ENCODE measurements around the gene CDH10. TPM values are rescaled to one million over a fixed set of nuclear protein-coding genes. Genes with fewer than 3 reads are reported as not detected.

CDH10 gene
- total and polyA plus RNA-seq, 2 donors (not counting 3 experiments of a cell fraction or from before 2014, with no cell fraction given): 0.07 TPM; not detected in 1

GRCh38 chr5:24691074-24691473, 46.3 kb upstream of the CDH10 start:
- DNase-seq (ENCODE audit: low read depth, low spot score): no peak
- H3K9me3 ChIP-seq (replicated peaks; ENCODE audit: control insufficient read depth, insufficient read depth, low read length): peaks cover 6% of the 10 kb centered on the region
- intact Hi-C loops (cut with micrococcal nuclease): no loop called here
- TF ChIP-seq GATA2 (IDR thresholded peaks at IDR 0.05; ENCODE audit: insufficient read depth, insufficient read length, low read depth, low read length): no peak
- TF ChIP-seq FOS (IDR thresholded peaks at IDR 0.05; ENCODE audit: borderline replicate concordance, insufficient read depth, low read length): no peak
- TF ChIP-seq POLR2AphosphoS5 (IDR thresholded peaks at IDR 0.05; ENCODE audit: insufficient read depth, low read depth, low read length): no peak
- TF ChIP-seq MYC (IDR thresholded peaks at IDR 0.05; ENCODE audit: low read depth, low read length): no peak
- TF ChIP-seq POLR2A (IDR thresholded peaks at IDR 0.05; ENCODE audit: low read depth, low read length): no peak
- TF ChIP-seq CTCF (IDR thresholded peaks at IDR 0.05; ENCODE audit: extremely low read depth in 1 of 2, insufficient read depth in 1 of 2, low read depth in 1 of 2, low read length in 2 of 2): no peak
- POLR2A ChIA-PET: no interaction called here
- H4K20me1 ChIP-seq (replicated peaks; ENCODE audit: control insufficient read depth, extremely low read depth, insufficient read depth, low read length): no peaks in the 10 kb centered on the region
- H3K4me3 ChIP-seq (replicated peaks in 1 of 3; ENCODE audit: insufficient read depth in 1 of 3, low read depth in 1 of 3, low read length in 3 of 3): no peak overlapping the region
- H3K4me1 ChIP-seq (ENCODE audit: control insufficient read depth, extremely low read depth, insufficient read depth, low read length): no peaks in the 10 kb centered on the region
- H3K4me2 ChIP-seq (ENCODE audit: insufficient read depth, low read length): no peak overlapping the region
- no peak overlapping the region for H3K9ac ChIP-seq (replicated peaks; ENCODE audit: extremely low read depth, insufficient read depth, low read length)
- no peaks in the 10 kb centered on the region for H3K9me1 ChIP-seq (replicated peaks; ENCODE audit: control insufficient read depth, extremely low read depth, insufficient read depth, low read length)
- dilution Hi-C loops (cut with MboI; ENCODE audit: extremely low pct_ligation_motif_present, low sequenced_read_pairs): no loop called here
- H3K36me3 ChIP-seq (ENCODE audit: control insufficient read depth in 2 of 2, extremely low read depth in 1 of 2, insufficient read depth in 2 of 2, low read length in 2 of 2): no peaks in the 10 kb centered on the region
- no peak overlapping the region for H3K27ac ChIP-seq (ENCODE audit: insufficient read depth, low read depth, low read length)
- no peaks in the 10 kb centered on the region for H3K79me2 ChIP-seq (ENCODE audit: control insufficient read depth, insufficient read depth, low read length)
- BruUV-seq (replicated peaks): no TSS peak
- H3K27me3 ChIP-seq (ENCODE audit: control insufficient read depth in 2 of 2, insufficient read depth in 2 of 2, low read length in 2 of 2): no peaks in the 10 kb centered on the region
- no peak overlapping the region for H2AFZ ChIP-seq (ENCODE audit: low read depth, low read length)
- CTCF ChIA-PET: no interaction called here
- FAIRE-seq: no peak

- Histone ChIP-seq H3K4me3 (replicated peaks in 1 of 3; ENCODE audit: insufficient read depth in 1 of 3, low read depth in 1 of 3, low read length in 3 of 3) (no peak overlapping the region), H3K9ac (replicated peaks; ENCODE audit: extremely low read depth, insufficient read depth, low read length) (no peak overlapping the region), H3K4me2 (ENCODE audit: insufficient read depth, low read length) (no peak overlapping the region), H3K79me2 (ENCODE audit: control insufficient read depth, insufficient read depth, low read length) (no peaks in the 10 kb centered on the region), H4K20me1 (replicated peaks; ENCODE audit: control insufficient read depth, extremely low read depth, insufficient read depth, low read length) (no peaks in the 10 kb centered on the region), H3K27me3 (ENCODE audit: control insufficient read depth in 2 of 2, insufficient read depth in 2 of 2, low read length in 2 of 2) (no peaks in the 10 kb centered on the region), H3K9me1 (replicated peaks; ENCODE audit: control insufficient read depth, extremely low read depth, insufficient read depth, low read length) (no peaks in the 10 kb centered on the region), H3K4me1 (ENCODE audit: control insufficient read depth, extremely low read depth, insufficient read depth, low read length) (no peaks in the 10 kb centered on the region), H3K27ac (ENCODE audit: insufficient read depth, low read depth, low read length) (no peak overlapping the region), H3K9me3 (replicated peaks; ENCODE audit: control insufficient read depth, insufficient read depth, low read length) (peaks cover 4% of the 10 kb centered on the region), H2AFZ (ENCODE audit: low read depth, low read length) (no peak overlapping the region), H3K36me3 (ENCODE audit: control insufficient read depth in 2 of 2, extremely low read depth in 1 of 2, insufficient read depth in 2 of 2, low read length in 2 of 2) (no peaks in the 10 kb centered on the region)
- ChIA-PET POLR2A (no interaction called here), CTCF (no interaction called here)
- BruUV-seq (replicated peaks): no TSS peak
- FAIRE-seq (no peak), DNase-seq (ENCODE audit: low read depth, low spot score) (no peak)
- dilution Hi-C loops (cut with MboI; ENCODE audit: extremely low pct_ligation_motif_present, low sequenced_read_pairs) (no loop called here), intact Hi-C loops (cut with micrococcal nuclease) (no loop called here)
- TF ChIP-seq EZH2 (IDR thresholded peaks at IDR 0.05; ENCODE audit: borderline replicate concordance, low read depth, low read length, severe bottlenecking) (no peak), MAX (IDR thresholded peaks at IDR 0.05; ENCODE audit: insufficient read depth, insufficient read length) (no peak), GATA2 (IDR thresholded peaks at IDR 0.05; ENCODE audit: insufficient read depth, insufficient read length, low read depth, low read length) (no peak), MYC (IDR thresholded peaks at IDR 0.05; ENCODE audit: low read depth, low read length) (no peak), JUN (IDR thresholded peaks at IDR 0.05; ENCODE audit: borderline replicate concordance, insufficient read depth, insufficient read length, low read depth) (no peak), POLR2A (IDR thresholded peaks at IDR 0.05; ENCODE audit: low read depth, low read length) (no peak), FOS (IDR thresholded peaks at IDR 0.05; ENCODE audit: borderline replicate concordance, insufficient read depth, low read length) (no peak), CTCF (IDR thresholded peaks at IDR 0.05; ENCODE audit: extremely low read depth in 1 of 2, insufficient read depth in 1 of 2, low read depth in 1 of 2, low read length in 2 of 2) (no peak), POLR2AphosphoS5 (IDR thresholded peaks at IDR 0.05; ENCODE audit: insufficient read depth, low read depth, low read length) (no peak)
Measured at GRCh38 chr5:24681106-24681505, 36.3 kb upstream of the CDH10 start.
